Right lobe of liver (tissue), 6 donors: ENCODE results near the gene KCNB1. TPM values are rescaled to one million over a fixed set of nuclear protein-coding genes. Genes with fewer than 3 reads are reported as not detected.

ENCODE experiments used
- ATAC-seq, 4 donors: fragments of 200-7000 bp; cut with Tn5 transposase; one replicate each; pipeline ENCODE4 v1.9.1; 2020; ENCODE audit warnings: mild to moderate bottlenecking in 4 of 4, moderate library complexity in 4 of 4
- DNase-seq, 3 donors: peaks; one replicate each; pipeline ENCODE4 v3.0.0-alpha.2; 2020
- H3K27ac ChIP-seq, 3 donors: fragments of 200-600 bp; one replicate each; pipeline ENCODE4 v1.8.0; 2022
- H3K27me3 ChIP-seq, 2 donors: fragments of 200-600 bp; one replicate each; pipeline ENCODE4 v1.8.0; 2022
- H3K36me3 ChIP-seq, 4 donors: fragments of 200-600 bp; sonication (generic) in 1 of 4; one replicate each; pipeline versions ENCODE4 v1.5.1 to v1.8.0; 2017 to 2022; ENCODE audit warnings: control low read depth in 1 of 4
- H3K4me1 ChIP-seq, 4 donors: fragments of 200-600 bp; sonication (generic) in 1 of 4; one replicate each; pipeline versions ENCODE4 v1.5.1 to v1.8.0; 2017 to 2022; ENCODE audit warnings: control low read depth in 1 of 4
- H3K4me3 ChIP-seq, 3 donors: fragments of 200-600 bp; one replicate each; pipeline ENCODE4 v1.8.0; 2022
- H3K9me3 ChIP-seq, 4 donors: fragments of 200-600 bp; sonication (generic) in 1 of 4; one replicate each; pipeline versions ENCODE4 v1.5.1 to v1.8.0; 2017 to 2022; ENCODE audit warnings: control low read depth in 1 of 4
- POLR2A ChIP-seq: fragments of 450-650 bp; IDR thresholded peaks from one replicate; pipeline ENCODE4 v1.6.1; 2017; ENCODE audit warnings: antibody characterized with exemption, mild to moderate bottlenecking
- WGBS: methylation state at CpG from one replicate; pipeline ENCODE4 v1.1.6; 2018; ENCODE audit warnings: low coverage, low lambda C conversion rate; ENCODE audit not compliant: insufficient coverage; ENCODE audit errors: missing lambda C conversion rate; 5-methylcytosine and 5-hydroxymethylcytosine counted together
- intact Hi-C, 2 donors: fragments of 100-400 bp; cut with DNase I; formaldehyde crosslinking; loops; one replicate each; pipeline versions ENCODE4 v1.11.2 to v1.14.1; 2022
- total RNA-seq, 6 experiments: library from RNA; depleted of rRNA in 2 of 6; stranded (reverse); fragments of >200 nt in 2 of 6; fragmentation: NEBNext Ultra II Directional in 3 of 6; extraction: Animal tissue kit (Norgen Biotek cat#: 25700) in 3 of 6; gene quantifications; one replicate each; pipeline versions ENCODE4 v1.1.0 to v1.2.4, GENCODE V29; 2016 to 2023
- TF ChIP-seq, protein P1 (sequence below), 4 donors: fragments of 200-600 bp in 3 of 4; fragments of 450-650 bp in 1 of 4; IDR thresholded peaks; one replicate each; pipeline versions ENCODE4 v1.5.1 to v1.8.0; 2016 to 2022; ENCODE audit warnings: antibody characterized with exemption in 4 of 4, mild to moderate bottlenecking in 2 of 4
- donor health status: DM: no; HTN: yes; CAD: no.
- donor health status: DM: no; HTN: no; CAD: no.
- donor health status: DM: no; HTN: no; CAD: no.
- donor health status: DM: no; HTN: yes; CAD: no.
- donor health status: DM: no; HTN: yes; CAD: no.

KCNB1 gene
- total RNA-seq, 6 experiments from 2014 or later, result 1.5 to 8.2 (median 3.8) TPM

DNA sequence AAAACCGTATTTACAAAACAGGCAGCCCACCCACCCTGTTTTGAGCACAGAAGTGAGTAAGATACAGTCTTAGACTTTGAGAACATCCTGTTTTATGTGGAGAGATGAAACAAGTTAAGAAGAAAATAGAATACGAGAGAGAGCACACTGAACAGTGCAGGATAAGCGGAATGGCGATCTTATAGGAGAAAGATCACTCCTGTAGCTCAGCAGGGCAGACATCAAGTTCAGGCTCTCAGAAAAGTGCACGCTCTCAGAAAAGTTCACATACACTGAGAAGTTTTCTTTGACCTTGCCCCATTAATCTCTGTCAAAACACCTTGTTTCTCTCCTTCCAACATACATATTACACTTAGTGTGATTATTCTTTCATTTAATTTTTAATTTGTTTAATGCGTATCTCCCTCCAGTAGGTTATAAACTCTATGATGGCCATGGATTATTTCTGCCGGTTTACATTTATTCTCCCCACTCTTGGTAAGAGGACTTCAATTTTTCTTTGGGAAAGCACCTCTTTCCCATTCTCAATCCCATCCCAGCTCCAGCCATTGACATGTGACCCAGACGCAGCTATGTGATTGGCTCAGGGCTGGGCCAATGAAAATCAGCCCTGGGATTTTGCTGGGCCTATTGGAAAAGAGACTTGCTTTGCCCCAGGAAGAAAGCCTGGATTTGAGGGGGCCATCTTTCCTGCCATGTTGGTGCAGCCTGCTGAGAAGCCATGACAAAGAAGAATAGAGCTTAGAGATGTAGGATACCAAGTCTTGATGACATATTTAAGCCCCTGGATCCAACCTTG lies 16.2 kb downstream of the KCNB1 start:
- TF ChIP-seq, protein P1, sequence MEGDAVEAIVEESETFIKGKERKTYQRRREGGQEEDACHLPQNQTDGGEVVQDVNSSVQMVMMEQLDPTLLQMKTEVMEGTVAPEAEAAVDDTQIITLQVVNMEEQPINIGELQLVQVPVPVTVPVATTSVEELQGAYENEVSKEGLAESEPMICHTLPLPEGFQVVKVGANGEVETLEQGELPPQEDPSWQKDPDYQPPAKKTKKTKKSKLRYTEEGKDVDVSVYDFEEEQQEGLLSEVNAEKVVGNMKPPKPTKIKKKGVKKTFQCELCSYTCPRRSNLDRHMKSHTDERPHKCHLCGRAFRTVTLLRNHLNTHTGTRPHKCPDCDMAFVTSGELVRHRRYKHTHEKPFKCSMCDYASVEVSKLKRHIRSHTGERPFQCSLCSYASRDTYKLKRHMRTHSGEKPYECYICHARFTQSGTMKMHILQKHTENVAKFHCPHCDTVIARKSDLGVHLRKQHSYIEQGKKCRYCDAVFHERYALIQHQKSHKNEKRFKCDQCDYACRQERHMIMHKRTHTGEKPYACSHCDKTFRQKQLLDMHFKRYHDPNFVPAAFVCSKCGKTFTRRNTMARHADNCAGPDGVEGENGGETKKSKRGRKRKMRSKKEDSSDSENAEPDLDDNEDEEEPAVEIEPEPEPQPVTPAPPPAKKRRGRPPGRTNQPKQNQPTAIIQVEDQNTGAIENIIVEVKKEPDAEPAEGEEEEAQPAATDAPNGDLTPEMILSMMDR (IDR thresholded peaks at IDR 0.05), result no peak
- H3K27ac ChIP-seq, result no peak overlapping the region
- H3K36me3 ChIP-seq, result no peaks in the 10 kb centered on the region
- ATAC-seq, result no peak
- peaks cover 0 to 2% (median 0%) of the 10 kb centered on the region in 4 donors for H3K4me1 ChIP-seq
- intact Hi-C loops, result no loop called here
- 93% methylated on average over 7 of the region's 8 CpGs for WGBS
- DNase-seq, result no peak
- no peaks in the 10 kb centered on the region for H3K9me3 ChIP-seq
- H3K27me3 ChIP-seq, result no peaks in the 10 kb centered on the region
- no peak overlapping the region for H3K4me3 ChIP-seq

DNA sequence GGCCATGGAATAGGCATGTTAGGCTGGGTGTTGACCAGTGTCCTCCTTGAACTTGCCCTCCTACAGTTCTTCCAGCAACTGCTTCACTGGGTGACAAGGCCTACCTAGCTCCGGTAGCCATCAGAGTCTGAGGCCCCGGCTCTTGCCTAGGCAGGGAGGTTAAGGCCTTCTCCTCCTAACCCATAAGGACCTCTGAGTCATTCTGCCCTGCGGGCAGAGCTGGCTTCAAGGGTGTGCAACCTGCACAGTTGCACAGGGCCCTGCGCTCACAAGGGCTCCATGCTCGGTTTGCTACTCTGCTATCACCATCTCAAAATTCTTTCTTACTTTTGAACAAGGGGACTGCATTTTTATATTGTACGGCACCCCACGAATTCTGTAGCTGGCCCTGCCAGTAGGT lies 17.9 kb downstream of the KCNB1 start:
- no peak for ATAC-seq
- 100% methylated on average over 5 of the region's 7 CpGs for WGBS
- Histone ChIP-seq H3K36me3 (no peaks in the 10 kb centered on the region), H3K4me1 (peaks cover 0 to 12% (median 1%) of the 10 kb centered on the region in 4 donors), H3K4me3 (no peak overlapping the region), H3K27ac (no peak overlapping the region), H3K27me3 (no peaks in the 10 kb centered on the region), H3K9me3 (no peaks in the 10 kb centered on the region)
- DNase-seq, result no peak
- no peak for TF ChIP-seq POLR2A
- TF ChIP-seq, protein P1 (IDR thresholded peaks at IDR 0.05), result no peak
- intact Hi-C loops, result no loop called here

DNA sequence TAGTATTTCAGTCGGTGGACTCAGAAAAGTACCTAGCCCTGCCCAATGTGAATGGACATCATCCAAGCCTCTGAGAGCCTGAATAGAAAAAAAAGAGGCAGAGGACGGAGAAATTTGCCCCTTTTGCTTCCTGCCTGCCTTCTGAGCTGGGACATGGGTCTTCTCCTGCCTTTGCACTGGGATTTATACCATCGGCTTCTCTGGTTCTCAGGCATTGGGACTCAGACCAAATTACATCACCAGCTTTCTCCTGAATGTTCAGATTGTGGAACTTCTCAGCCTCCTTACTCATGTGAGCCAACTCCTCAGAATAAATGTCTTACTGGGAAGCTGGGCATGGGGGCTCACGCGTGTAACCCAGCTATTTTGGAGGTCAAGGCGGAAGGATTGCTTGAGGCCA lies 19.8 kb downstream of the KCNB1 start:
- 55% methylated on average over 3 of the region's 6 CpGs for WGBS
- H3K27me3 ChIP-seq, result no peaks in the 10 kb centered on the region
- H3K27ac ChIP-seq, result no peak overlapping the region
- TF ChIP-seq, protein P1 (IDR thresholded peaks at IDR 0.05), result no peak
- no peak for TF ChIP-seq POLR2A
- no peak for ATAC-seq
- H3K4me3 ChIP-seq, result no peak overlapping the region
- no peaks in the 10 kb centered on the region for H3K9me3 ChIP-seq
- H3K36me3 ChIP-seq, result no peaks in the 10 kb centered on the region
- intact Hi-C loops, result no loop called here
- DNase-seq, result no peak
- H3K4me1 ChIP-seq, result peaks cover 0 to 12% (median 1%) of the 10 kb centered on the region in 4 donors

DNA sequence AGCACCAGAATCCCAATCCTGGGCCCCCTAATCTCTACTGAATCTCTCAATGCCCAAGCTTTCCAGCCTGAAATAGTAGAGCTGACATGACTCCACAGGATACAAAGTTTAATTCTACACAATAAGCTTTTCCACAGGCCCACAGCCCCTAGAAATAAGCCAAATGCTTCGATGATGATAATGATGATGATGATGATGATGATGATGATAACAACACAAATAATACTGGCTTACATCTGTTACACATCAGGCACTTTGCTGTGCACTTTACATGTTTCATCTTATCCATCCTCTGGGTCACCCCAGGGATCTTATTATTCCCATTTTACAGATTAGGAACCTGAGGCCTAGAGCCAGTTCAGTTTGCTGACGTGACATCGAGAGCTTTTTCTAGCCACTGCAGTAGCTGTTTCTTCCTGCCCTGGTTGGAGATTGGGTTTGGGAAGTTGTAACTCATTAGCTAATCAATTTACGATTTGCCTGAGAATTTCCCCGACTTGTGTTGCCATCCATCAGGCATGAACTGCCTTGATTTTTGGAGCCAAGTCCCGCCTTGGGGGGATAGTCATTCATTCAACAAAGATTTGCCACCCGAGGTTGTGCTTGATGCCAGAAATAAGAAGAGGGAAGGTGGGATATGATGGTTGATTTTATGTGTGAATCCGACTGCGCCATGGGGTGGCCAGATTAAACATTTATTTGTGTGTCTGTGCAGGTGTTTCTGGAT lies 20.4 kb downstream of the KCNB1 start:
- Histone ChIP-seq H3K36me3 (no peaks in the 10 kb centered on the region), H3K27me3 (no peaks in the 10 kb centered on the region), H3K4me1 (peaks cover 0 to 12% (median 1%) of the 10 kb centered on the region in 4 donors), H3K27ac (no peak overlapping the region), H3K4me3 (no peak overlapping the region), H3K9me3 (no peaks in the 10 kb centered on the region)
- ATAC-seq (no peak), DNase-seq (no peak)
- TF ChIP-seq, protein P1 (IDR thresholded peaks at IDR 0.05), result no peak
- no peak for TF ChIP-seq POLR2A
- intact Hi-C loops, result no loop called here
- 77% methylated on average over 8 of the region's 9 CpGs for WGBS
